GM12864 (cell line): ENCODE measurements around the gene PAK3.

Experiments used
- DNase-seq: peaks from one replicate; pipeline ENCODE4 v3.0.0-alpha.2; 2011; ENCODE audit warnings: low read depth
- H3K4me3 ChIP-seq: 2 replicates; pipeline ENCODE4 v1.5.1; 2011; ENCODE audit warnings: mild to moderate bottlenecking, low read depth, low read length, control low read depth
- TF ChIP-seq, protein P1 (sequence below): IDR thresholded peaks from 2 replicates; pipeline ENCODE4 v1.5.1; 2011; ENCODE audit warnings: low read depth, mild to moderate bottlenecking, moderate library complexity, low read length, control low read depth, inconsistent platforms; ENCODE audit errors: missing control alignments

Gene PAK3

DNA sequence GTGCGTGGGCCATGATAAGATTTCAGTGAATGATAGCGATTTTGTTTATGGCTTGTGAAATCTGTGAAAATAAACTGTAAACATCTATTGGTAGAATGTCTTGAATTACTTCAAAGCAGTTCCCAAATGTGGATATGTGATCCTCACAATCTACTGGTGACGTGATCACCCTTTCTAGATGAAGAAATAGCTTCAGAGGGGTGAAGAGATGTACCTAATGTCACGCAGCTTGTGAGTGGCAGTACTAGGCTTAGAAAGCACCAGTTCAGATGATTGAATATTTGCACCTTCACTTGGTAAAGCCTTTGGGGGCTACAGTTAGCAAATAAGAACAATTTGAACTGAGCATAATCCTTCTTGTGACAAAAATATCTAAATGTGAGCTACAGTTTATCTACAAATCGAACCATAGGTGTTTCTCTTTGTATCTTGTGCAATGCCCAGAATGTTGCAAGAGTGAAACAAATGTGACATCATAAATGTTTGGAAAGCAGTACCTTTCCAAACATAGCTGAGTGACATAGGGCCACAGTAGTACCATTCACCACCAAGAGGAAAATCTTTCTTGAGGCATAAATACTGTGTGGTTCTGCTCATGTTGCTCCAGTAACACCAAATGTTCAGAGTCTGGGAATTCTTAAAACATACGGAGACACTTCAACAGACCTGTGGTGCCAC lies 14.2 kb downstream of the PAK3 start:
- H3K4me3 ChIP-seq = no peak overlapping the region
- no peak for DNase-seq
- TF ChIP-seq, protein P1, sequence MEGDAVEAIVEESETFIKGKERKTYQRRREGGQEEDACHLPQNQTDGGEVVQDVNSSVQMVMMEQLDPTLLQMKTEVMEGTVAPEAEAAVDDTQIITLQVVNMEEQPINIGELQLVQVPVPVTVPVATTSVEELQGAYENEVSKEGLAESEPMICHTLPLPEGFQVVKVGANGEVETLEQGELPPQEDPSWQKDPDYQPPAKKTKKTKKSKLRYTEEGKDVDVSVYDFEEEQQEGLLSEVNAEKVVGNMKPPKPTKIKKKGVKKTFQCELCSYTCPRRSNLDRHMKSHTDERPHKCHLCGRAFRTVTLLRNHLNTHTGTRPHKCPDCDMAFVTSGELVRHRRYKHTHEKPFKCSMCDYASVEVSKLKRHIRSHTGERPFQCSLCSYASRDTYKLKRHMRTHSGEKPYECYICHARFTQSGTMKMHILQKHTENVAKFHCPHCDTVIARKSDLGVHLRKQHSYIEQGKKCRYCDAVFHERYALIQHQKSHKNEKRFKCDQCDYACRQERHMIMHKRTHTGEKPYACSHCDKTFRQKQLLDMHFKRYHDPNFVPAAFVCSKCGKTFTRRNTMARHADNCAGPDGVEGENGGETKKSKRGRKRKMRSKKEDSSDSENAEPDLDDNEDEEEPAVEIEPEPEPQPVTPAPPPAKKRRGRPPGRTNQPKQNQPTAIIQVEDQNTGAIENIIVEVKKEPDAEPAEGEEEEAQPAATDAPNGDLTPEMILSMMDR = no peak

DNA sequence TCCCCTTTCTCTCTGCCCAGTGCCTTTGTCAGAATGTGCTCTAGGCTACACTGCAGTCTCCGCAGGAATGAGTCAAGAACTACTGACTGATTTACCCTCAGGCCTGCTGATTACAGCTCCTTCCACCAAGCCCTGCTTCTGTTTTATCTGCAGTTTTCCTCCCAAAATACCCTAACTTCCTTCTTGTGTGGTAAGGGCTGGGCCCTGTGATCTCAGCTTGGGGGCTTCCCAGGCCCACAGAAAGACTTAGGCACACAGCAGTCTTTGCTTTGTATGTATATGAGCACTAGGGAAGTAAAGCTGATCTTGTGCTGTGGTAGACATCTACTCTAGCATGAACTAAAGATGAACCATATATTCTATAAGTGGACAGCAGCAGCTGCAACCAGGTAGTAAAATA lies 18.8 kb downstream of the PAK3 start:
- no peak for DNase-seq
- H3K4me3 ChIP-seq = no peak overlapping the region
- TF ChIP-seq, protein P1 = no peak

DNA sequence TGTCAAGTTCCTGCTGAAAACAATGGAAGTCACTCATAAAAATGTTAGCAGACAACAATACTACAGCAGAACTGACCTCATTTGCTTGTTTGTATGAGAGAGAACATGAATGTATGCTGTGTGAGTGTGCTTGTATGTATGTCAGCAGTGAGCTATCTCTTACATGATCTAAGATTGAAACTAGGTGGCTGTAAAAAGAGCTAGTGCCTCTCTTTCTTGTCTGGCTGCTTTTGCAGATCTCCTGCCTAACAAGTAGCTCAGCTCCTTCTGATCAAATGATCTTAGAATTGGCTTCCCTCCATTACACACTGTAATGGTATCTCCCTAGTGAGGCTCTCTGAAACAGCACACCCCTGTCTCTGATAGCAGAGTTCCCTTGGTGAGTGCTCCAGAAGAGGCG lies 20.7 kb downstream of the PAK3 start:
- no peak for DNase-seq
- TF ChIP-seq, protein P1 = no peak
- no peak overlapping the region for H3K4me3 ChIP-seq

DNA sequence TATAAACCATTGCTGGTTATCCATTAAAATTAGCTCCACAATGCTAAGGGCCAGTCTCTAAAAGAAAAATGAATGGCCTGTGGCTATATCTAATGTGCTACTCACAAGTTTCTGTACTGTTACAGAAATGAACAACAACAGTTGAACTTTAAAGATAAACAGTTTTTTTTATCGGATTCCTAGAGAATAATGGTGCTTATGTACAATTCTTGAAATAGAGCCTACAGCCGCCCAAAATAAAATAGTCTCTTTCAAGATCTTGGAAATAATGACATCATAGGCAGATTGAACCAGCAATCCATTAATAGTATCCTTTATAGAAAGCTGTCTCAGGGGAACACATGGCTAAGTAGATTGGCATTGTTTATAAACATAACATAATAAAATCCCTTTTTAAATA lies 23.4 kb downstream of the PAK3 start:
- TF ChIP-seq, protein P1 = no peak
- DNase-seq = no peak
- H3K4me3 ChIP-seq = no peak overlapping the region

DNA sequence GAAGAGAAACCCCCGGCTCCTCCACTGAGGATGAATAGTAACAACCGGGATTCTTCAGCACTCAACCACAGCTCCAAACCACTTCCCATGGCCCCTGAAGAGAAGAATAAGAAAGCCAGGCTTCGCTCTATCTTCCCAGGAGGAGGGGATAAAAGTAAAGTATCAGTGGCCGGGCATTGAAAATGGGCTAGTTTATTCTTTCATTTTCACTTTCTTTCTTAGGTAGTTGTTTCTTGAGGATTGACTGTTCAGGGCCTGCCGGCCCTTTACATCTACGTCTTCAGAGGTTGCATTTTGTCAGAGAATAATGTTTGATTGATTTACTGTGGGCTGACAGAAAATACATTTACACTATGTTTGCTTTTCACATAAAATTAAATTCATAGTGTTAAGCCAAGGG lies 27.1 kb downstream of the PAK3 start:
- DNase-seq = no peak
- no peak overlapping the region for H3K4me3 ChIP-seq
- TF ChIP-seq, protein P1 = no peak

DNA sequence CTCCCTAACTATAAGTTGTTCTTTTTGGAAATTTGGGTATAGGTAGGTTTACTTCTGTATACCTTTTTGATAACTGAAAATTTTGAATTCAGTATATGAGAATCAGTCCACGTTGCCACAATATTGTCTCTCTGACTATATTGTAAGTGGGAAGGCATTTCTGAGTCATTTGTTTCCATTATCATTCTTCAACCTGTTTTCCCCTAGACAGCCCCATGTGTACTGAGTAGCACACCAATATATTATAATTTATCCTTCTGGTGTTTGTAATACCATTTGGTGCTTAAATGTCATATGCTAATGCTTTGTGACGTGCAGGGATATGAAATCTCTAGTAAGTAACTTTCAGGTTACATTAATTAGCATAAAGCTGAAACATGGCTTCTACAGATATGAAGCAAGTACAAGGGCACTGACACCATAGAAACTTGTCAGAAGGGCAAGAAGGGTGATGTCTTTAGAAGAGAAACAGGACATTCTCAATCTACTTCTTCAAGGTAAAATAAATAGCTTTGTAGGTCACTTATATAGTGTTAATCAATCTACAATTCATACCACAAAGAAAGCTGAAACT lies 27.7 kb downstream of the PAK3 start:
- TF ChIP-seq, protein P1 = no peak
- no peak overlapping the region for H3K4me3 ChIP-seq
- DNase-seq = no peak

DNA sequence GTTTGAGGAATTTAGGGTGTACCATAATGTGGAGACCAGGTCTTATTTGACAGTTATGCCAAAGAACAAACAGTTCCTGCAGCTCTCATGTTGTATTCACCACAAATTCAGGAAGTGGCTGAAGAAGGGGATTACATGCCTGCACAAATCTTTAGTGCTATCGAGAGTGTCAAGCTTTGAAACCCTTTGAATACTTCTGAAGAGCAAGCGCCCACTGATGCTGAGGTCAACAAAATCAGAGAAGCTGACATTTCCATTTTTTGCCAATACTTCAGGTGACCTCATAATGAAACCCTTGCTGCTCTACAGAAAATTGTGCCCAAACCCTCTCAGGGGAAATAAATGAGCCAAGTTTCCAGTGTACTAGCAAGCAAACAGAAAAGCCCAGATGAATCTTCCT lies 28.4 kb downstream of the PAK3 start:
- TF ChIP-seq, protein P1 = no peak
- no peak overlapping the region for H3K4me3 ChIP-seq
- no peak for DNase-seq
